Renal pelvis (tissue), 4 donors: ENCODE measurements around the gene PCK2. TPM values are rescaled to one million over a fixed set of nuclear protein-coding genes. Genes with fewer than 3 reads are reported as not detected.

ENCODE experiments used
- DNase-seq: peaks from one replicate; pipeline ENCODE4 v3.0.0-alpha.2; 2013
- polyA plus RNA-seq, 3 donors: library from polyadenylated mRNA; unstranded; fragments of 120-200 nt; gene quantifications; one replicate each; pipeline ENCODE4 v1.2.1, GENCODE V29; 2013; ENCODE audit not compliant: insufficient read length in 3 of 3

The PCK2 gene
- polyA plus RNA-seq, 3 donors: 37.7 to 41.7 (median 40.0) TPM

DNA sequence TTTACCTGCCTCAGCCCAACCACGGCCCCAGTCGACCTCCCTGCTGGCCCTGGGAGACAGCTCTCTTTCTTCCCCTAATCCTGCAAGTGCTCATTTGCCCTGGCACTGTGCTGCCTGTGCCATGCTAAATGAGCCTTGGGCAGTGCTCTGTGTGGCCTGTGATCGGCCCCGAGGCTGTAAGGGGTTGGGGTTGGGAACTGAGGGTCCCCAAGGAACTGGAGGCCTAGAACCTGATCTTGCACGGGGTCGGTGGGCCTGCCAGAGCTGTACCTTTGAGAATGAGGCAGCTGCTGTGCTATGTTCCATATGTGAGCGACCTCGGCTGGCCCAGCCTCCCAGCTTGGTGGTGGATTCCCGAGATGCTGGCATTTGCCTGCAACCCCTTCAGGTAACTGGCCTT, 56.0 kb downstream of the PCK2 start:
- no peak for DNase-seq

DNA sequence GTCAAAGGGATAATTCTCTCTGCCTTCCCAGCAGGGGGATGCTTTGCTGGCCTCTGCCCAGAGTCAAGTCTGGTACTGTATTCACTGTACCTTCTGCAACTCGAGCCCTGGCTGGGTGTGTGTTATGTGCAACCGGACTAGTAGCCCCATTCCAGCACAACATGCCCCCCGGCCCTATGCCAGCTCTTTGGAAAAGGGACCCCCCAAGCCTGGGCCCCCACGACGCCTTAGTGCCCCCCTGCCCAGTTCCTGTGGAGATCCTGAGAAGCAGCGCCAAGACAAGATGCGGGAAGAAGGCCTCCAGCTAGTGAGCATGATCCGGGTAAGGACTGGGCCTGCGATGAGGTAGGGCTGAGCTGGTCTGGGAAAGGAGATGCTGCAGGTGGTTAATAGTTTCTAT, 56.5 kb downstream of the PCK2 start:
- no peak for DNase-seq

DNA sequence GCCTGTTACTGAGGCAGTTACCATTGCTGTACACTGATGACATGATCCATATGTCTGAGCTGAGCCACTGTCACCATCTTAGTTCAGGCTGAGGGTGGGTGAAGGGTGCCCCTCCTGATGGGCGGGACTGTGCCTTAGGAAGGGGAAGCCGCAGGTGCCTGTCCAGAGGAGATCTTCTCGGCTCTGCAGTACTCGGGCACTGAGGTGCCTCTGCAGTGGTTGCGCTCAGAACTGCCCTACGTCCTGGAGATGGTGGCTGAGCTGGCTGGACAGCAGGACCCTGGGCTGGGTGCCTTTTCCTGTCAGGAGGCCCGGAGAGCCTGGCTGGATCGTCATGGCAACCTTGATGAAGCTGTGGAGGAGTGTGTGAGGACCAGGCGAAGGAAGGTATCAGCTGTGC, 56.9 kb downstream of the PCK2 start:
- no peak for DNase-seq

DNA sequence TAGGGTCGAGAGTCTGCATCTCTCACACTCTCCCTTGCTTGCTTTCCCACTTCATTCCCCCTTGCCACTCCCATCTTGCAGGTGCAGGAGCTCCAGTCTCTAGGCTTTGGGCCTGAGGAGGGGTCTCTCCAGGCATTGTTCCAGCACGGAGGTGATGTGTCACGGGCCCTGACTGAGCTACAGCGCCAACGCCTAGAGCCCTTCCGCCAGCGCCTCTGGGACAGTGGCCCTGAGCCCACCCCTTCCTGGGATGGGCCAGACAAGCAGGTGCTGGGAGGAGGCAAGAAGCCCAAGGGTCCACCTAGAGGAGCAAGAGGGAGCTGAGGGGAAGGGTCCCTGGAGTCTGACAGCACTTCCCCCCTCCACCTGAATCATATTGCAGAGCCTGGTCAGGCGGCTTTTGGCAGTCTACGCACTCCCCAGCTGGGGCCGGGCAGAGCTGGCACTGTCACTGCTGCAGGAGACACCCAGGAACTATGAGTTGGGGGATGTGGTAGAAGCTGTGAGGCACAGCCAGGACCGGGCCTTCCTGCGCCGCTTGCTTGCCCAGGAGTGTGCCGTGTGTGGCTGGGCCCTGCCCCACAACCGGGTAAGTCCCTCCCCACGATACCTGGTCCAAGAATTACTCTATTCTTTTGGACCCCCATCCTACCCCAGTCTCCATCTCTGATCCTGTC, 57.4 kb downstream of the PCK2 start:
- DNase-seq: no peak

Other genes with a start within 250 kb of the PCK2 start
- 10 to 100 TPM; 56.3 to 69.2 (median 65.6) TPM for gene DHRS4, start 140.5 kb upstream of the PCK2 start, polyA plus RNA-seq
- gene DHRS4L2, start 105.4 kb upstream of the PCK2 start, polyA plus RNA-seq: 10 to 100 TPM; 36.1 to 44.3 (median 36.8) TPM
- 1 to 10 TPM; 2.2 to 2.4 (median 2.4) TPM for gene CARMIL3, start 42.3 kb upstream of the PCK2 start, polyA plus RNA-seq
- gene CPNE6, start 22.7 kb upstream of the PCK2 start, polyA plus RNA-seq: under 1 TPM in 1 of 3 donors, not detected in 2; 0.24 TPM
- gene DCAF11, start 20.5 kb downstream of the PCK2 start, polyA plus RNA-seq: 10 to 100 TPM; 82.2 to 96.2 (median 92.8) TPM
- 1 to 10 TPM; 2.7 to 3.2 (median 2.9) TPM for gene NRL, start 20.6 kb downstream of the PCK2 start, polyA plus RNA-seq
- 1 to 10 TPM; 1.1 to 2.3 (median 1.5) TPM for gene FITM1, start 36.3 kb downstream of the PCK2 start, polyA plus RNA-seq
- 100 to 1,000 TPM; 175 to 216 (median 196) TPM for gene PSME1, start 41.9 kb downstream of the PCK2 start, polyA plus RNA-seq
- 10 to 100 TPM; 19.8 to 29.7 (median 21.1) TPM for gene EMC9, start 47.3 kb downstream of the PCK2 start, polyA plus RNA-seq
- gene PSME2, start 52.3 kb downstream of the PCK2 start, polyA plus RNA-seq: 100 to 1,000 TPM; 145 to 164 (median 151) TPM
- gene RNF31, start 53.2 kb downstream of the PCK2 start, polyA plus RNA-seq: 10 to 100 TPM; 46.4 to 70.4 (median 53.4) TPM
- 10 to 100 TPM; 56.8 to 68.9 (median 57.2) TPM for gene IRF9, start 67.0 kb downstream of the PCK2 start, polyA plus RNA-seq
- gene REC8, start 77.8 kb downstream of the PCK2 start, polyA plus RNA-seq: 10 to 100 TPM; 71.4 to 85.6 (median 80.8) TPM
- 10 to 100 TPM; 39.6 to 48.5 (median 42.8) TPM for gene IPO4, start 94.5 kb downstream of the PCK2 start, polyA plus RNA-seq
- 10 to 100 TPM; 45.2 to 55.8 (median 46.7) TPM for gene TM9SF1, start 101.1 kb downstream of the PCK2 start, polyA plus RNA-seq
- gene TSSK4, start 111.4 kb downstream of the PCK2 start, polyA plus RNA-seq: 10 to 100 TPM in 2 of 3 donors, 1 to 10 TPM in 1; 3.9 to 17.9 (median 14.1) TPM
- 10 to 100 TPM; 50.6 to 70.2 (median 58.2) TPM for gene CHMP4A, start 119.2 kb downstream of the PCK2 start, polyA plus RNA-seq
- 10 to 100 TPM; 13.0 to 20.1 (median 15.3) TPM for gene MDP1, start 121.8 kb downstream of the PCK2 start, polyA plus RNA-seq
- gene NEDD8, start 138.1 kb downstream of the PCK2 start, polyA plus RNA-seq: 100 to 1,000 TPM; 197 to 260 (median 254) TPM
- 100 to 1,000 TPM; 120 to 132 (median 123) TPM for gene GMPR2, start 138.6 kb downstream of the PCK2 start, polyA plus RNA-seq
- gene TINF2, start 148.3 kb downstream of the PCK2 start, polyA plus RNA-seq: 10 to 100 TPM; 59.4 to 62.5 (median 60.9) TPM
- 1 to 10 TPM; 1.5 to 4.2 (median 2.5) TPM for gene TGM1, start 168.9 kb downstream of the PCK2 start, polyA plus RNA-seq
- gene RABGGTA, start 177.3 kb downstream of the PCK2 start, polyA plus RNA-seq: 10 to 100 TPM; 24.2 to 25.5 (median 25.0) TPM
- 10 to 100 TPM; 41.6 to 68.7 (median 43.4) TPM for gene DHRS1, start 205.5 kb downstream of the PCK2 start, polyA plus RNA-seq
- gene NOP9, start 205.5 kb downstream of the PCK2 start, polyA plus RNA-seq: 10 to 100 TPM; 28.0 to 29.7 (median 28.7) TPM
- gene CIDEB, start 213.7 kb downstream of the PCK2 start, polyA plus RNA-seq: 10 to 100 TPM; 24.7 to 32.3 (median 28.3) TPM
- gene LTB4R2, start 215.8 kb downstream of the PCK2 start, polyA plus RNA-seq: 1 to 10 TPM; 3.2 to 5.3 (median 4.4) TPM
- gene LTB4R, start 217.2 kb downstream of the PCK2 start, polyA plus RNA-seq: 1 to 10 TPM; 5.0 to 7.2 (median 5.7) TPM
- gene ADCY4, start 240.8 kb downstream of the PCK2 start, polyA plus RNA-seq: 10 to 100 TPM; 19.3 to 22.6 (median 20.8) TPM
- gene RIPK3, start 245.7 kb downstream of the PCK2 start, polyA plus RNA-seq: 1 to 10 TPM; 3.3 to 4.1 (median 3.8) TPM